HepG2 (cell line): Measurements from ENCODE around the gene AGO4. TPM values are rescaled to one million over a fixed set of nuclear protein-coding genes. Genes with fewer than 3 reads are reported as not detected.

ENCODE experiments used
- ATAC-seq: fragments of 200-7000 bp; cut with Tn5 transposase; 3 replicates; pipeline ENCODE4 v1.9.1; 2020; ENCODE audit warnings: mild to moderate bottlenecking, moderate library complexity
- BruUV-seq: library from RNA; stranded (reverse); fragments of 400-500 nt; replicated peaks from 2 replicates; lab custom pipeline; 2021; lab: Mats Ljungman, UMichigan
- CTCF ChIA-PET: fragments of 300-600 bp; formaldehyde crosslinking; extraction: SDS; loops from one replicate; lab custom pipeline; 2021; ENCODE audit warnings: low total read pairs, inconsistent platforms, low intra/inter-chr PET ratio; lab: Yijun Ruan, JAX
- POLR2A ChIA-PET: fragments of 350-600 bp; sonication (Branson Sonifier 250); formaldehyde crosslinking; loops from one replicate; lab custom pipeline; 2020; ENCODE audit warnings: antibody characterized with exemption, inconsistent platforms; lab: Yijun Ruan, JAX
- DNase-seq: peaks from one replicate; pipeline ENCODE4 v3.0.0-alpha.2; 2015; ENCODE audit warnings: low spot score
- FAIRE-seq: peaks from 3 replicates; lab custom pipeline; 2011; peaks lifted over from hg19 to GRCh38; lab: Jason Lieb, UNC
- H2AFZ ChIP-seq: one replicate; pipeline ENCODE4 v1.6.1; 2011; ENCODE audit warnings: low read length, inconsistent platforms
- H3K27ac ChIP-seq: fragments of 300-600 bp; 3 replicates; pipeline ENCODE4 v1.8.0; 2011; ENCODE audit warnings: mixed run types, mild to moderate bottlenecking, mixed read lengths, low read length, inconsistent platforms; ENCODE audit not compliant: insufficient read depth; ENCODE audit errors: extremely low read length
- H3K27me3 ChIP-seq, 2 experiments: fragments of 200-600 bp in 1 of 2; 2 replicates in 1 of 2; 3 replicates in 1 of 2; pipeline versions ENCODE4 v1.6.0 to v1.8.0; 2011; ENCODE audit warnings: low read length in 2 of 2, mild to moderate bottlenecking in 2 of 2, moderate library complexity in 2 of 2, inconsistent platforms in 1 of 2; ENCODE audit not compliant: insufficient read depth in 2 of 2, control insufficient read depth in 1 of 2
- H3K36me3 ChIP-seq, 2 experiments: fragments of 200-600 bp in 1 of 2; replicated peaks in 1 of 2; 2 replicates in 1 of 2; 3 replicates in 1 of 2; pipeline versions ENCODE4 v1.5.1 to v1.8.0; 2011; ENCODE audit warnings: low read length in 2 of 2, inconsistent platforms in 1 of 2; ENCODE audit not compliant: insufficient read depth in 2 of 2, control insufficient read depth in 1 of 2
- H3K4me1 ChIP-seq: 2 replicates; pipeline ENCODE4 v1.5.1; 2012; ENCODE audit warnings: low read length, inconsistent platforms; ENCODE audit not compliant: insufficient read depth
- H3K4me2 ChIP-seq: 2 replicates; pipeline ENCODE4 v1.6.0; 2011; ENCODE audit warnings: low read depth, low read length, inconsistent platforms
- H3K4me3 ChIP-seq, 3 experiments: fragments of 200-600 bp in 1 of 3; sonication (generic), shearing (Covaris generic) in 1 of 3; replicated peaks in 1 of 3; 2 replicates each; pipeline ENCODE4 v1.5.1; 2011 to 2016; ENCODE audit warnings: low read length in 3 of 3, inconsistent platforms in 2 of 3, low read depth in 2 of 3, mild to moderate bottlenecking in 2 of 3, control low read depth in 1 of 3, mixed read lengths in 1 of 3; ENCODE audit not compliant: insufficient read depth in 1 of 3
- H3K79me2 ChIP-seq: one replicate; pipeline ENCODE4 v1.6.1; 2011; ENCODE audit warnings: low read length, inconsistent platforms; ENCODE audit not compliant: insufficient read depth
- H3K9ac ChIP-seq: 2 replicates; pipeline ENCODE4 v1.6.0; 2011; ENCODE audit warnings: mild to moderate bottlenecking, low read depth, low read length, inconsistent platforms; ENCODE audit not compliant: insufficient read depth
- H3K9me3 ChIP-seq: 2 replicates; pipeline ENCODE4 v1.5.1; 2012; ENCODE audit warnings: mild to moderate bottlenecking, low read length
- H4K20me1 ChIP-seq: 2 replicates; pipeline ENCODE4 v1.6.0; 2011; ENCODE audit warnings: inconsistent platforms, mild to moderate bottlenecking, low read length, moderate library complexity; ENCODE audit not compliant: insufficient read depth
- AGO2 ChIP-seq: fragments of 200-400 bp; formaldehyde crosslinking; optimal IDR thresholded peaks from 2 replicates; pipeline ENCODE3; 2017; ENCODE audit warnings: mild to moderate bottlenecking, low read depth, low read length, moderate library complexity
- ARNT2 ChIP-seq: sonication (generic); formaldehyde crosslinking; IDR thresholded peaks from 2 replicates; pipeline ENCODE4 v1.8.0; 2022; ENCODE audit warnings: mild to moderate bottlenecking, low read depth, missing genetic modification reagents, moderate library complexity
- BRD4 ChIP-seq: sonication (generic); formaldehyde crosslinking; IDR thresholded peaks from 2 replicates; pipeline ENCODE4 v1.4.0; 2020; ENCODE audit warnings: missing genetic modification reagents
- CTCF ChIP-seq: sonication (generic); formaldehyde crosslinking; IDR thresholded peaks from 2 replicates; pipeline ENCODE4 v1.5.0; 2020; ENCODE audit warnings: mild to moderate bottlenecking, missing genetic modification reagents, moderate library complexity
- MAFF ChIP-seq: IDR thresholded peaks from 2 replicates; pipeline ENCODE4 v1.6.1; 2011; ENCODE audit warnings: low read depth, low read length, improper control_type of control experiment
- NFE2 ChIP-seq: sonication (generic); formaldehyde crosslinking; IDR thresholded peaks from 2 replicates; pipeline ENCODE4 v1.4.0; 2020; ENCODE audit warnings: missing genetic modification reagents
- NKX3-1 ChIP-seq: sonication (generic); formaldehyde crosslinking; IDR thresholded peaks from 2 replicates; pipeline ENCODE4 v1.5.0; 2020; ENCODE audit warnings: missing genetic modification reagents
- ONECUT2 ChIP-seq: sonication (generic); formaldehyde crosslinking; IDR thresholded peaks from 2 replicates; pipeline ENCODE4 v1.4.0; 2020; ENCODE audit warnings: missing genetic modification reagents
- RXRA ChIP-seq: sonication (generic); formaldehyde crosslinking; IDR thresholded peaks from 2 replicates; pipeline ENCODE4 v1.5.1; 2020; ENCODE audit warnings: missing genetic modification reagents
- SNRNP70 ChIP-seq: fragments of 200-400 bp; formaldehyde crosslinking; IDR thresholded peaks from 2 replicates; pipeline ENCODE4 v1.6.1; 2017; ENCODE audit warnings: mild to moderate bottlenecking, low read depth, low read length, moderate library complexity
- ZFP36 ChIP-seq: fragments of 150-350 bp; IDR thresholded peaks from 2 replicates; pipeline ENCODE4 v1.6.1; 2018; ENCODE audit warnings: borderline replicate concordance, low read length, low read depth; ENCODE audit not compliant: partially characterized antibody
- ZFP62 ChIP-seq: sonication (generic); formaldehyde crosslinking; IDR thresholded peaks from 2 replicates; pipeline ENCODE4 v1.4.0; 2020; ENCODE audit warnings: missing genetic modification reagents
- ZNF550 ChIP-seq: sonication (generic); formaldehyde crosslinking; IDR thresholded peaks from 2 replicates; pipeline ENCODE4 v1.4.0; 2020; ENCODE audit warnings: mild to moderate bottlenecking, missing genetic modification reagents, borderline replicate concordance
- ZUFSP ChIP-seq: sonication (generic); formaldehyde crosslinking; IDR thresholded peaks from 2 replicates; pipeline ENCODE4 v1.9.0; 2021; ENCODE audit warnings: missing genetic modification reagents, mild to moderate bottlenecking, borderline replicate concordance
- WGBS: methylation state at CpG from one replicate; pipeline ENCODE4 v1.1.6; 2017; ENCODE audit warnings: low lambda C conversion rate; 5-methylcytosine and 5-hydroxymethylcytosine counted together
- in situ Hi-C: cut with HindIII; loops from 2 replicates; pipeline ENCODE4 v1.10.0; 2017; ENCODE audit warnings: low pct_unique_long_range_greater_than_20kb; ENCODE audit not compliant: extremely low pct_ligation_motif_present
- intact Hi-C: fragments of 100-400 bp; cut with micrococcal nuclease; formaldehyde crosslinking; loops from one replicate; pipeline ENCODE4 v1.10.0; 2022; ENCODE audit not compliant: unreplicated experiment
- polyA plus RNA-seq, 8 experiments: library from polyadenylated mRNA; depleted of rRNA in 3 of 8; stranded (reverse) in 7 of 8; unstranded in 1 of 8; fragments of >200 nt; fragmentation: Illumina TruSeq in 4 of 8; extraction: Trizol in 4 of 8; gene quantifications; 2 replicates each; pipeline versions ENCODE4 v1.2.1 to v1.2.3, GENCODE V29; 2011 to 2016; ENCODE audit warnings: low read depth in 4 of 8, missing spikeins in 1 of 8, mixed read lengths in 1 of 8; ENCODE audit not compliant: insufficient read depth in 1 of 8
- total RNA-seq, 5 experiments: library from RNA; depleted of rRNA; stranded (reverse); fragments of >200 nt; fragmentation: Illumina TruSeq; extraction: Trizol; gene quantifications; 2 replicates each; pipeline ENCODE4 v1.2.3, GENCODE V29; 2016; ENCODE audit warnings: low read depth in 1 of 5
- TF ChIP-seq, protein P1 (sequence below): sonication (generic); formaldehyde crosslinking; IDR thresholded peaks from 2 replicates; pipeline ENCODE4 v1.8.0; 2022; ENCODE audit warnings: mild to moderate bottlenecking, missing genetic modification reagents, borderline replicate concordance

Gene AGO4
- total and polyA plus RNA-seq, 2 of the 13 experiments (the other 11 are each of a cell fraction or from before 2014, with no cell fraction given): 6.0 to 13.8 TPM

GRCh38 chr1:35894183-35894582, 86.4 kb downstream of the AGO4 start (continued):
- TF ChIP-seq NKX3-1 (CRISPR knock-in tag) (no peak), SNRNP70 (no peak)

DNA sequence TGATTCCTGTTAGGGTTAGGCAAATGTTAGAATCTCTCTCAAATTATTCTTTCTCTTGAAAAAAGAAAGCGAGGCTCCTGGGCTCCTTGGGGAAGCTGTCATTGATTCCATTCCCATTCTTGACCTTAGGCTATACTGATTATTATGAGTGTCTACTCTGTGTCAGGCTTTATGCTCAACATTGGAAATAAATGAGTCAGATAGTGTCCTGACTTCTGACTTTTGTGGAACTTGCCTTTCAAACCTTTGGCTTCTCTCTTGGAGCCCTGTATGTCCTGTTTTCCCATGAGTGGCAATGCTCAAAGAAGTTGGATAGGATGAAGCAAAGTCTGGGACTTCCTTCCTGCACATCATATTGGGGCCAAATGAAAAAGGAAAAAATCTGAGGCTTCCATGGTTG, 86.8 kb downstream of the AGO4 start:
- in situ Hi-C loops: no loop called here
- TF ChIP-seq ARNT2 (CRISPR knock-in tag) (no peak), ZNF550 (no peak), ZFP62 (CRISPR knock-in tag) (no peak), ONECUT2 (no peak), RXRA (CRISPR knock-in tag) (no peak), NFE2 (CRISPR knock-in tag) (no peak), BRD4 (CRISPR knock-in tag) (no peak), ZFP36 (no peak), MAFF (no peak), AGO2 (no peak), CTCF (no peak), ZUFSP (CRISPR knock-in tag) (no peak)
- TF ChIP-seq, protein P1, sequence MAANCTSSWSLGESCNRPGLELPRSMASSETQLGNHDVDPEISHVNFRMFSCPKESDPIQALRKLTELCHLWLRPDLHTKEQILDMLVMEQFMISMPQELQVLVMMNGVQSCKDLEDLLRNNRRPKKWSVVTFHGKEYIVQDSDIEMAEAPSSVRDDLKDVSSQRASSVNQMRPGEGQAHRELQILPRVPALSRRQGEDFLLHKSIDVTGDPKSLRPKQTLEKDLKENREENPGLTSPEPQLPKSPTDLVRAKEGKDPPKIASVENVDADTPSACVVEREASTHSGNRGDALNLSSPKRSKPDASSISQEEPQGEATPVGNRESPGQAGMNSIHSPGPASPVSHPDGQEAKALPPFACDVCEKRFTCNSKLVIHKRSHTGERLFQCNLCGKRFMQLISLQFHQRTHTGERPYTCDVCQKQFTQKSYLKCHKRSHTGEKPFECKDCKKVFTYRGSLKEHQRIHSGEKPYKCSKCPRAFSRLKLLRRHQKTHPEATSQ (CRISPR knock-in tag): no peak
- Histone ChIP-seq H2AFZ (no peak overlapping the region), H3K9ac (no peak overlapping the region), H3K27ac (no peak overlapping the region), H3K4me1 (peaks cover 6% of the 10 kb centered on the region), H3K27me3 (no peaks in the 10 kb centered on the region), H3K79me2 (no peaks in the 10 kb centered on the region), H3K4me2 (no peak overlapping the region), H3K4me3 (no peak overlapping the region), H3K9me3 (no peaks in the 10 kb centered on the region), H4K20me1 (0 out of 2 replicates have a peak, but pooled peaks cover 2% of the 10 kb centered on the region), H3K36me3 (peaks cover 15 to 64% of the 10 kb centered on the region in 2 experiments)
- DNase-seq (no peak), ATAC-seq (no peak), FAIRE-seq (no peak)
- POLR2A ChIA-PET: no interaction called here
- CTCF ChIA-PET: no interaction called here
- intact Hi-C loops: no loop called here
- WGBS: 91% methylated on average over 1 of the region's 1 CpG
- no TSS peak for BruUV-seq
